ENCODE results near the gene AGAP3.

DNA sequence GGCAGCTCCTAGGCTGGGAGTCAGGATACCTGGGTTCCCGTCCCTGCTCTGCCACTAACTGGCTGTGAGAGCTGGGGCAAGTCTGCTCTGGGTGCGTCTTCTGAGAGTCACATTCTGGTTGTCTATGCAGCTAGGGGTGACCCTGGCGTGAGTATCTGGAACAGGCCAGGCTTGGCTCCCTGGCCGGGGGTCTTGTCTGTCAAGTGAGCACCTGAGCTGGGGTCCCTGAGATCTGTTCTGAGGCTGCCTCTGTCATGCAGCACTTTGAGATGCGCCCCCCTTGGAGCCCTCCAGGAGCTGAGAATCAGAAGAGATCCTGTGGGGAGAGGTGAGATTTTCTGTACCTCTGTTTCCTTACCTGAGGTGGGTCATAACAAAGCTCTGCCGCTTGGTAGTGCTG, 7.5 kb downstream of the AGAP3 start:
- TF ChIP-seq POLR2A (IDR thresholded peaks at IDR 0.05; ENCODE audit: low read length) (no peak), GATA1 (IDR thresholded peaks at IDR 0.05; ENCODE audit: low read depth, low read length) (no peak)

Measured in erythroblast (primary cell).